Mesothelial cell of epicardium (in vitro differentiated cells): Measurements from ENCODE around the gene NPBWR2. TPM values are rescaled to one million over a fixed set of nuclear protein-coding genes. Genes with fewer than 3 reads are reported as not detected.

Experiments used
- DNase-seq, 2 experiments: peaks; one replicate each; pipeline ENCODE4 v3.0.0; 2021; ENCODE audit warnings: low spot score in 2 of 2; ENCODE audit not compliant: unreplicated experiment in 2 of 2
- H3K27ac Mint-ChIP-seq: 2 replicates; pipeline ENCODE4 v1.8.0; 2021; ENCODE audit warnings: mixed read lengths
- H3K27me3 Mint-ChIP-seq: 2 replicates; pipeline ENCODE4 v1.8.0; 2021; ENCODE audit warnings: low read depth, mixed read lengths
- H3K36me3 Mint-ChIP-seq: 2 replicates; pipeline ENCODE4 v1.8.0; 2021; ENCODE audit warnings: mixed read lengths
- H3K4me1 Mint-ChIP-seq: 2 replicates; pipeline ENCODE4 v1.8.0; 2021; ENCODE audit warnings: mixed read lengths
- H3K4me3 Mint-ChIP-seq: 2 replicates; pipeline ENCODE4 v1.8.0; 2021; ENCODE audit warnings: mild to moderate bottlenecking, moderate library complexity, mixed read lengths
- H3K9me3 Mint-ChIP-seq: 2 replicates; pipeline ENCODE4 v1.8.0; 2021; ENCODE audit warnings: mixed read lengths
- total RNA-seq: library from RNA; stranded (reverse); gene quantifications from 3 replicates; pipeline ENCODE4 v1.2.1, GENCODE V29; 2021
- TF ChIP-seq, protein P1 (sequence below): fragments of 200-600 bp; sonication (generic); IDR thresholded peaks from one replicate; pipeline ENCODE4 v1.5.0; 2021; ENCODE audit warnings: antibody characterized with exemption; ENCODE audit not compliant: unreplicated experiment

Gene NPBWR2
- total RNA-seq, 1 donor from 2014 or later, result not detected

DNA sequence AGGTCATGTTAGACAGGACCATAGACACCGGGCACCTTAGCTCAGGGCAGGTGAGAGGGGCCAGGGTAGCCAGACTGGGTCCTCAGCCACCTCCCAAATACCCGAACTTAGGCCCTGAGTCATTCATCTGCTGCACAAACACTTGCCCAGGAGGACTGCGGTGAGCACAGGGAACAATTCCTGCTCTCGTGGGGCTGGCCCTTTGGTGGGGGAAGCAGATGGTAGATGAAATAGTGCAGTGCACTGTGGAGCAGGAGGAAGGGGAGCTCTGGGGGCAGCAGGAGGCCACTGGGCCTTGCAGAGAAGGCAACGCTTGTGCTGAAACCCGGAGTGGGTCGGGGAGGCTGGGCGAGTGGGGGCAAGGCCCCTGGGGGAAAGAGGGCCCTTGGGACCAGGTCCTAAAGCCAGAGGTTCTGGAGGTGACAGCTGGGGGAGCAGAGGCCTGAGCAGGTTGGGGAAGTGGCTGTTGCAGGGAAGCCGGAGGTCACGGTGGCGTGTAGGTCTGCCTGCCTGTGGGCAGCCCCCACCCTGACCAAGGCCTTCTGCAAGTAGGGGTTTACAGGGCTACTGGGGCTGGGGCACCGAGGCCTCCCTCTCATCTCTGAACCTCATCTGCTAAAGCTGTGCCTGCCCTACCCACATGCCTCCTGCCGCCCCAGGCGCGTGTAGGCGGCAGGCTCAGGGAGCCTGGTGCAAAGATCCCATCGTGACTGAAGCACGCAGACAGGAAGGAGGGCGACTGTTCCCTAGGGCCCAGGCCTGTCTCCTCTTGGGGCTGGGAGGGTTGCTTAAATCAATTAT lies 4.7 kb upstream of the NPBWR2 start:
- DNase-seq, result peak in 1 of 2 experiments; percentile 36
- H3K9me3 Mint-ChIP-seq, result no peaks in the 10 kb centered on the region
- H3K4me3 Mint-ChIP-seq, result no peak overlapping the region
- no peaks in the 10 kb centered on the region for H3K4me1 Mint-ChIP-seq
- peaks cover 6% of the 10 kb centered on the region for H3K27me3 Mint-ChIP-seq
- TF ChIP-seq, protein P1, sequence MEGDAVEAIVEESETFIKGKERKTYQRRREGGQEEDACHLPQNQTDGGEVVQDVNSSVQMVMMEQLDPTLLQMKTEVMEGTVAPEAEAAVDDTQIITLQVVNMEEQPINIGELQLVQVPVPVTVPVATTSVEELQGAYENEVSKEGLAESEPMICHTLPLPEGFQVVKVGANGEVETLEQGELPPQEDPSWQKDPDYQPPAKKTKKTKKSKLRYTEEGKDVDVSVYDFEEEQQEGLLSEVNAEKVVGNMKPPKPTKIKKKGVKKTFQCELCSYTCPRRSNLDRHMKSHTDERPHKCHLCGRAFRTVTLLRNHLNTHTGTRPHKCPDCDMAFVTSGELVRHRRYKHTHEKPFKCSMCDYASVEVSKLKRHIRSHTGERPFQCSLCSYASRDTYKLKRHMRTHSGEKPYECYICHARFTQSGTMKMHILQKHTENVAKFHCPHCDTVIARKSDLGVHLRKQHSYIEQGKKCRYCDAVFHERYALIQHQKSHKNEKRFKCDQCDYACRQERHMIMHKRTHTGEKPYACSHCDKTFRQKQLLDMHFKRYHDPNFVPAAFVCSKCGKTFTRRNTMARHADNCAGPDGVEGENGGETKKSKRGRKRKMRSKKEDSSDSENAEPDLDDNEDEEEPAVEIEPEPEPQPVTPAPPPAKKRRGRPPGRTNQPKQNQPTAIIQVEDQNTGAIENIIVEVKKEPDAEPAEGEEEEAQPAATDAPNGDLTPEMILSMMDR, result no peak
- no peak overlapping the region for H3K27ac Mint-ChIP-seq
- no peaks in the 10 kb centered on the region for H3K36me3 Mint-ChIP-seq

DNA sequence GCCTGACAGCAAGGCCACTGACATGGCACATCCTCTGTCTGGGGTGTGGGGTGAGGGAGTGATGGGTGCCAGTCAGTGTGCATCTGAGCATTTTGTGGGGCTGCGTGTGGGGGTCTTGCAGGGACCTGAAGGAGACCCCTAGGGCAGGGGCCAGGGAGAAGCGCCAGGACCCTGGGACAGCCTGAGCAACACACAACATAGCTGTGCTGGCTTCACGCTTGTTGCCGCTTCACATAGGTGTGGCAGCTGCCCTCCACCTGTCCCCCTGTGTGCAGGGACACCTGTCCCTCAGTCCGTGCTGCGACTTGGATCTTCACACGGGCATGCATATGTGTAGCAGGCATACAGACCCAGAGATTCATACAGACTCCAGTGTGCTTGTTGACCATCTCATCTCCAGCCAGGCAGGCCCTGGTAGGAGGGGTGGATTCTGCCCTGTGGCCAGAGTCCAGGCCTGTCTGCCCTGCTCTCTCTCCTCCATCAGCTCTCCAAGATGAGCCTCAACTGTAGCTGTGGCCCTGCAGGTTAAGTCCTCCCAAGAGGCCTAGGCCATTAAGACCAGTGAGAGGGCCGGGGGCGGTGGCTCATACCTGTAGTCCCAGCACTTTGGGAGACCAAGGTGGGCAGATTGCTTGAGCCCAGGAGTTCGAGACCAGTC lies 3.2 kb upstream of the NPBWR2 start:
- no peak overlapping the region for H3K4me3 Mint-ChIP-seq
- no peaks in the 10 kb centered on the region for H3K36me3 Mint-ChIP-seq
- H3K9me3 Mint-ChIP-seq, result no peaks in the 10 kb centered on the region
- H3K4me1 Mint-ChIP-seq, result no peaks in the 10 kb centered on the region
- TF ChIP-seq, protein P1, result no peak
- DNase-seq, result peak; percentile 9 to 34
- H3K27me3 Mint-ChIP-seq, result peaks cover 18% of the 10 kb centered on the region
- no peak overlapping the region for H3K27ac Mint-ChIP-seq

DNA sequence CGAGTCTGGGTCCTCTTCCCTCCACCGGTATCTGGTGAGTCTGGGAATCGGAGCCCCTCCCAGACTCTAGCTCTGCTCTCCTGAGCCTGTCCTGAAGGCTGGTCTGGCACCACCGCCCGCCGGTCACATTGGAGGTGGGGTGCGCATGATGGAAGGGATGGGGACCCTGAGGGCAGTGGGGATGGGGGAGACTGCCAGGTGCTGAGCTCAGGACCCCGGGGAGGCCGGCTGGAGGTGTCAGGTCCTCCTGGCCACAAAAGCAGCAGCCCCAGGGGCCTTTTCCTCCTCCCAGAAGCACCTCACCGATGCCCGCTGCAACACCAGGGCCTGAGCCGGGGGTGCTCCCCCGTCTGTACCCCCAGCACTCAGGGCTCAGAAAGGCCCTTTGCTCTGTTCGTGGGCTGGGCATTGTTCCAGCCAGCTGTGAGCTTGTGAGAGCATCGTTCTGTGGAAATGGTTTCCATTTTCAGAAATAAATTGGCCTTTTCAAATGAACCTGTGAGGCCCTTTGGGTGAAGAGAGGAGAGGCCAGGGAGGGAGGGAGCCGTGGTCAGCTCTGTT lies 2.5 kb upstream of the NPBWR2 start:
- no peak overlapping the region for H3K4me3 Mint-ChIP-seq
- DNase-seq, result peak; percentile 11 to 34
- no peaks in the 10 kb centered on the region for H3K9me3 Mint-ChIP-seq
- no peaks in the 10 kb centered on the region for H3K4me1 Mint-ChIP-seq
- peaks cover 18% of the 10 kb centered on the region for H3K27me3 Mint-ChIP-seq
- TF ChIP-seq, protein P1, result no peak
- no peaks in the 10 kb centered on the region for H3K36me3 Mint-ChIP-seq
- no peak overlapping the region for H3K27ac Mint-ChIP-seq

DNA sequence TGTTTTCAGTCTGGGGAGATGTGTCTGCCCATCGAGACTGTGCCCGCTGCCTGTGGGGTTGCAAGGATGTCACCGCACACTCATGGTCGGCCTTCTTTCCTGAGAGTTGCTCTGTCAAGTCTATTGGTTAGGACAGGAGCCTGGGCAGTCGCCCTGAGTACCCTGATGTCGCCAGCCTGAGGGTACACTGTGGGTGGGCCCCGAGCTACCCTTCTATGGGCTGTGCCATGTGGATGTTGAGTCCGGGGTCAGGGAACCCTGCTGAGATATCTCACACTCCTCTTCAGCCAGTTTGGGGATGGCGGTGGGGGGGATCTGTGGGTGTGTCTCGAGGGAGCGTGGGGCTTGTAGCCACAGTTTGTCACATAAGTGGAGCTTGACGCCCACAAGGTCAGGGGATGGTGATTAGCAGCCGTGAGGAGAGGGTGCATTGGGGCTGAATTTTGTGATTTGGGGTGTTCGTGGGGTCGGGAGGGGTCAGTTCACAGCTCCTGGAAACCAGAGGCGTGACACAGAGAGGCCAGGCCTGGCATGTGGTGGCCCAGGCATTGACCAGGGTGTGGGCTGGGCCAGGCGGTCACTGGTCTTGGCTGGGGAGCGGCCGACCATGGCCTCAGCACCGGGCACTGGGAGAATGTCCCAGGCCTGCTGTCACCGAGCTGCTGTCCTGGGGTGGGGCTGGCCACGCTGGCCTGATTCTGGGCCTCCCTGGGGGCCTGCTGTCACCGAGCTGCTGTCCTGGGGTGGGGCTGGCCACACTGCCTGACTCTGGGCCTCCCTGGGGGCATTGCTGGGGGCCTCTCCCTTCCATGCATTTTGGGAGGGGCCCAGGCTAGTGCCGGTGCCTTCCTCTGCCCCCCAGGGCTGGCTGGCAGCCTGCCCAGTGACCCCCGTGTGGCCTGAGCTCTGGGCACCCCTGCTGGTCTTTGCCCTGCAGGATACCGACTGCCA lies 1.6 kb upstream of the NPBWR2 start:
- Mint-ChIP-seq H3K27ac (no peak overlapping the region), H3K4me1 (no peaks in the 10 kb centered on the region), H3K27me3 (peaks cover 17% of the 10 kb centered on the region), H3K4me3 (no peak overlapping the region), H3K36me3 (no peaks in the 10 kb centered on the region), H3K9me3 (no peaks in the 10 kb centered on the region)
- TF ChIP-seq, protein P1, result no peak
- peak; percentile 12 to 29 for DNase-seq

DNA sequence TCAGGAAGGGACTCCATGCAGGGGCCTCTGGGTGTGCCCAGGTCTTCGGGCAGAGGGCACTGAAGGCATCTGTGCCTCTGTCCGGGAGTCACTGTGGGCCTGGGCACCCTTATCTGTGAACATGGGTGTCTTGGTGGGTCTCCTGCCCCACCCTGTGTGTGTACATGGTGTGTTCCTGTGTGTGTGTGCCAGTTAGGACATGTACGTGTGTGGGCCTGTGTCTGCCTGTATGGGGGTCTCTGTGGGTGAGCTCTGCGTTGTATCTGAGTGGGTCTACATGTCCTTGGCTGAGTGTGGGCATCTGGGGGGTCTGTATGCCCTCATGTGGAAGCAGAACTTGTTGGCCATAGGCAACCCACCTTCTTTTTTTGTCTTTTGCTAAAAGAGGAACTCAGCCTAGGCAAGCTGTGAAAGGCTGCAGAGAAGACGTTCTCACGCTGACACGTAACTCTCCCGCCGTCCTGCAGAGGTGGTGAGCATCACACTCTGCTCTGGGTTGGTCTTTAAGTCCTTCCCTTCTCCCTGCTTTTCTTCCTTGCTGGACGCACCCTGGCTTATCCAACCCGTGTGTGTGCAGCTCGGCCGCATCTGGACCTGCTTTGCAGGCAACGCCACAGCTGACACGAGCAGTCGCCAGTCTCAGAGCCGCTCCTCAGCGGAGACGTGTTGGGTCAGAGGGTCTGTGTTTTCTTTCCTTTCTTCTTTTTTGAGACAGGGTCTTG lies 532 bp upstream of the NPBWR2 start:
- no peaks in the 10 kb centered on the region for H3K4me1 Mint-ChIP-seq
- peaks cover 28% of the 10 kb centered on the region for H3K27me3 Mint-ChIP-seq
- TF ChIP-seq, protein P1, result no peak
- no peak overlapping the region for H3K4me3 Mint-ChIP-seq
- DNase-seq, result peak in 1 of 2 experiments; percentile 3
- H3K27ac Mint-ChIP-seq, result no peak overlapping the region
- H3K36me3 Mint-ChIP-seq, result no peaks in the 10 kb centered on the region
- H3K9me3 Mint-ChIP-seq, result no peaks in the 10 kb centered on the region
